Astrocyte (in vitro differentiated cells and primary cell): ENCODE data around the gene CEP131.

ENCODE experiments used
- CTCF ChIP-seq: IDR thresholded peaks from 2 replicates; pipeline ENCODE4 v1.5.1; 2011; ENCODE audit warnings: low read depth, mild to moderate bottlenecking, inconsistent platforms, low read length, moderate library complexity; ENCODE audit not compliant: insufficient read depth
- EZH2 ChIP-seq: IDR thresholded peaks from 2 replicates; pipeline ENCODE4 v1.6.1; 2012; ENCODE audit warnings: mild to moderate bottlenecking, low read length, inconsistent platforms; ENCODE audit not compliant: insufficient read depth

- TF ChIP-seq EZH2, result no peak
- TF ChIP-seq CTCF, result no peak
These were observed 34.3 kb downstream of the CEP131 start for GRCh38 chr17:81188491-81188840.
